ENCODE results near the gene AASDH. TPM values are rescaled to one million over a fixed set of nuclear protein-coding genes. Genes with fewer than 3 reads are reported as not detected.

The AASDH gene
- total RNA-seq, 2 donors from 2014 or later: 5.4 to 33.6 TPM

DNA sequence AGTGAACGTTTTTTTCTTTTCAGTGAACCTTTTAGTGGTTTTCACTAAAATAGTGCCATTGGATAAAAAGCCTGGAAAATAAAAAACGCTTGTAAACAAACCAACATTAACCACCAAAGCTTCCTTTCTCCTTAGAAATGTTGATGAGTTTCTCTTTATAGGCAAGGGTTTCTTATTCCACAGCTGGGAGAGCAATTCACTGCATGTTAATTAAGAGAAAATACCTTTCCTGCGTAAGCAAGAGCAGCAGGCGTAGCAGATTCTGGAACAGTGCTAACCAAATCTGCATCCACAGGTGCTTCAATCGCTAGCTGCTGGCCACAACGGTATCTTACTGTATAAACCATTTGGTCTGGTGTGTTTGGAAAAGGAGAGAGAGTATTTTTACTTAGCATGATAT lies 13.3 kb upstream of the AASDH start:
- Histone ChIP-seq H3K27me3 (no peaks in the 10 kb centered on the region), H3K36me3 (replicated peaks in 1 of 2; ENCODE audit: insufficient read depth in 1 of 2, low read depth in 2 of 2) (peaks cover 0 to 4% of the 10 kb centered on the region in 2 donors), H3K9me3 (no peaks in the 10 kb centered on the region), H3K4me1 (no peaks in the 10 kb centered on the region), H3K4me3 (no peak overlapping the region), H3K27ac (no peak overlapping the region)
- WGBS, 2 donors: 75 to 81% methylated on average over 6 of the region's 6 CpGs
- no peak for DNase-seq
- TF ChIP-seq, protein P1, sequence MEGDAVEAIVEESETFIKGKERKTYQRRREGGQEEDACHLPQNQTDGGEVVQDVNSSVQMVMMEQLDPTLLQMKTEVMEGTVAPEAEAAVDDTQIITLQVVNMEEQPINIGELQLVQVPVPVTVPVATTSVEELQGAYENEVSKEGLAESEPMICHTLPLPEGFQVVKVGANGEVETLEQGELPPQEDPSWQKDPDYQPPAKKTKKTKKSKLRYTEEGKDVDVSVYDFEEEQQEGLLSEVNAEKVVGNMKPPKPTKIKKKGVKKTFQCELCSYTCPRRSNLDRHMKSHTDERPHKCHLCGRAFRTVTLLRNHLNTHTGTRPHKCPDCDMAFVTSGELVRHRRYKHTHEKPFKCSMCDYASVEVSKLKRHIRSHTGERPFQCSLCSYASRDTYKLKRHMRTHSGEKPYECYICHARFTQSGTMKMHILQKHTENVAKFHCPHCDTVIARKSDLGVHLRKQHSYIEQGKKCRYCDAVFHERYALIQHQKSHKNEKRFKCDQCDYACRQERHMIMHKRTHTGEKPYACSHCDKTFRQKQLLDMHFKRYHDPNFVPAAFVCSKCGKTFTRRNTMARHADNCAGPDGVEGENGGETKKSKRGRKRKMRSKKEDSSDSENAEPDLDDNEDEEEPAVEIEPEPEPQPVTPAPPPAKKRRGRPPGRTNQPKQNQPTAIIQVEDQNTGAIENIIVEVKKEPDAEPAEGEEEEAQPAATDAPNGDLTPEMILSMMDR (IDR thresholded peaks at IDR 0.05): no peak
- no peak for TF ChIP-seq POLR2A (IDR thresholded peaks at IDR 0.05)
- no peak for ATAC-seq
- intact Hi-C loops (cut with DNase I): no loop called here

DNA sequence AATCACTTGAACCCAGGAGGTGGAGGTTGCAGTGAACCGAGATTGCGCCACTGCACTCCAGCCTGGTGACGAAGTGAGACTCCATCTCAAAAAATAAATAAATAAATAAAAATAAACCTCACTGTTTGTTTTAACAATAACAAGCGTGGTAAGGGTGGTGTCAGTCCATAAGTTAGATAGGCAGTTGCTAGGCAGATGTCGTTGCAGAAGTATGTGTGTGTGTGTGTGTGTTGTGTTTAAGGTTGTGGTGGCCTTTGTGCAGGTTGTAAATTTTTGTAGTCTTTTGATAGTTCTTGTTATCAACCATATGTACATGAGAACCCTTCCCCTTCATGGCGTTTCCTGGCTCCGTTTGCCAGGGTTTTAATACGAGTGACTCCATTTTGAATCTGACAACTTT lies 4.0 kb upstream of the AASDH start:
- H3K9me3 ChIP-seq: no peaks in the 10 kb centered on the region
- intact Hi-C loops (cut with DNase I): no loop called here
- H3K27ac ChIP-seq: no peak overlapping the region
- no peaks in the 10 kb centered on the region for H3K27me3 ChIP-seq
- H3K36me3 ChIP-seq (replicated peaks in 1 of 2; ENCODE audit: insufficient read depth in 1 of 2, low read depth in 2 of 2): no peaks in the 10 kb centered on the region
- WGBS, 2 donors: 90 to 95% methylated on average over 8 of the region's 8 CpGs
- H3K4me3 ChIP-seq: no peak overlapping the region
- peaks cover 18% of the 10 kb centered on the region for H3K4me1 ChIP-seq
- no peak for TF ChIP-seq POLR2A (IDR thresholded peaks at IDR 0.05)
- TF ChIP-seq, protein P1 (IDR thresholded peaks at IDR 0.05): no peak
- DNase-seq (no peak), ATAC-seq (no peak)

DNA sequence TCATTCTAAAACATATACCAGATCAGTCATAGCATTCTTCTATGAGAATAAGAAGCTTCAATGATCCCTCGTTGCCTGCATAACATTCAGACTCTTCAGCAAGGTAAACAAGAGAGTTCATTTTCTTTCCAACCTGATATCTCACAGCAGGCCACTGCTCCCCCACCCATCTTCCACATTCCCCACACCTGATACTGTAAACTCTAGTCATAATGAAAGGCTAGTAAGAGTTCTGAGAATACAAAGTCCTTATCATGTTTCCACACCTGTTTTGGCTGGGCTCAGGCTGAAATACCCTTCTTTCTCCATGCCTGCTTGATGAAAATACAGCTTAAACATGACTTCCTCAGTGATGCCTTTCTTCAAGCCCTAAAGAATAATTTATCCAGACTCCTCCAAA lies 2.3 kb upstream of the AASDH start:
- 13 to 41% methylated on average over 1 of the region's 1 CpG for WGBS, 2 donors
- H3K4me3 ChIP-seq: no peak overlapping the region
- no peak overlapping the region for H3K27ac ChIP-seq
- intact Hi-C loops (cut with DNase I): no loop called here
- ATAC-seq: no peak
- TF ChIP-seq POLR2A (IDR thresholded peaks at IDR 0.05): no peak
- TF ChIP-seq, protein P1 (IDR thresholded peaks at IDR 0.05): no peak
- no peaks in the 10 kb centered on the region for H3K27me3 ChIP-seq
- H3K9me3 ChIP-seq: no peaks in the 10 kb centered on the region
- no peaks in the 10 kb centered on the region for H3K36me3 ChIP-seq (replicated peaks in 1 of 2; ENCODE audit: insufficient read depth in 1 of 2, low read depth in 2 of 2)
- peaks cover 22% of the 10 kb centered on the region for H3K4me1 ChIP-seq
- DNase-seq: no peak

DNA sequence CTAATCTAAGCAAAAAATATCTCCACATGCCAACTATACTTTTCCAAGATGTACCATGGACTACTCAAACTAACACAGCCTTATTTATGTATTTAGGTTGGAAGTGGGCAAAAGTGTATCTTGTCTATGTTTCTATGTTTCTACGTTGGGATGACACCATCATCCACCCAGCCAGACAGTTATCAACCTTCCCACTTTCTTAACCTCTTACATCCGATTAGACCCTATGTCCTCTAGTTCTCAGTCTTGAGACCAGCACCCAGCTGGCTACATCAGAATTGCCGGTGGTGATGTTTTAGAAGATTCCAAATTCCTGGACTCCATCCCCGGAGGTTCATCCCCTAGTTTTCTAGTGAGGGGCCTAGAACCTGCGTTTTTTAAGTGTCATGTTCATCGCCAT lies 1.0 kb upstream of the AASDH start:
- H3K9me3 ChIP-seq: no peaks in the 10 kb centered on the region
- no peaks in the 10 kb centered on the region for H3K27me3 ChIP-seq
- no peaks in the 10 kb centered on the region for H3K36me3 ChIP-seq (replicated peaks in 1 of 2; ENCODE audit: insufficient read depth in 1 of 2, low read depth in 2 of 2)
- WGBS, 2 donors: 18 to 21% methylated on average over 6 of the region's 6 CpGs
- DNase-seq (no peak), ATAC-seq (no peak)
- peaks cover 22% of the 10 kb centered on the region for H3K4me1 ChIP-seq
- H3K27ac ChIP-seq: peak overlapping the region in 2 of 4 donors; percentile 86 to 99
- intact Hi-C loops (cut with DNase I): no loop called here
- peak overlapping the region in 1 of 2 donors; percentile 64 for H3K4me3 ChIP-seq
- no peak for TF ChIP-seq POLR2A (IDR thresholded peaks at IDR 0.05)
- TF ChIP-seq, protein P1 (IDR thresholded peaks at IDR 0.05): no peak

DNA sequence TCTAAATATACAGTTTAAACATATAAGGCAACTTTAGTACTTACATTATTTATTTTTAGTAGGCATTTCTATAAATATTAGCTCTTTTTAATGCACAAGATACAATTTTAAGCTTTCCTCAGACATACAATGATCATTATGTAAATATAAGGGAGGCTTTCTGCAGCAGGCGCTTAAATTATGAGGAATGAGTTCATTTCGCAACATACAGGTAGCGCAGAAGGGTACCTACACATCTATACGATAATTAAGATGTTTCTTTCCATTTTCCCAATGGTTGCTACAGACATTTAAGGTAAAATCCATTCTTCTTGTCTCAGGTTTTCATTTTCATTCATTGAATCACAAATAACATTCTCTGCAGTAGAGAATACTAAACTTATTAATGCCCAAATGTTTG lies 1.2 kb downstream of the AASDH start:
- intact Hi-C loops (cut with DNase I): no loop called here
- Histone ChIP-seq H3K4me1 (peaks cover 22% of the 10 kb centered on the region), H3K36me3 (replicated peaks in 1 of 2; ENCODE audit: insufficient read depth in 1 of 2, low read depth in 2 of 2) (no peaks in the 10 kb centered on the region), H3K4me3 (no peak overlapping the region), H3K27ac (peak overlapping the region in 1 of 4 donors; percentile 92), H3K9me3 (no peaks in the 10 kb centered on the region), H3K27me3 (no peaks in the 10 kb centered on the region)
- no peak for TF ChIP-seq POLR2A (IDR thresholded peaks at IDR 0.05)
- TF ChIP-seq, protein P1 (IDR thresholded peaks at IDR 0.05): no peak
- DNase-seq (no peak), ATAC-seq (no peak)
- WGBS, 2 donors: 89 to 91% methylated on average over 4 of the region's 4 CpGs

Measured in body of pancreas (tissue), 4 donors.